OCI-LY7 (cell line): Measurements from ENCODE around the gene GNE. TPM values are rescaled to one million over a fixed set of nuclear protein-coding genes. Genes with fewer than 3 reads are reported as not detected.
"Not testable (repeated sequence)": the region's sequence is repeated elsewhere in the genome, so short reads cannot be mapped to it uniquely, and the experiment has no call there.

Source experiments
- BruUV-seq: library from RNA; stranded (reverse); fragments of 400-500 nt; replicated peaks from 2 replicates; lab custom pipeline; 2021; lab: Mats Ljungman, UMichigan
- CTCF ChIA-PET: fragments of 300-600 bp; sonication (Branson Sonifier 250); formaldehyde crosslinking; loops from one replicate; lab custom pipeline; 2022; ENCODE audit warnings: antibody characterized with exemption; ENCODE audit not compliant: unreplicated experiment; lab: Charles Lee
- POLR2A ChIA-PET: fragments of 300-600 bp; sonication (Branson Sonifier 250); formaldehyde crosslinking; loops from one replicate; lab custom pipeline; 2022; ENCODE audit warnings: antibody characterized with exemption; lab: Charles Lee
- DNase-seq: peaks from one replicate; pipeline ENCODE4 v3.0.0-alpha.2; 2015; ENCODE audit warnings: low spot score
- H2AFZ ChIP-seq: fragments of 200-600 bp; sonication (generic), shearing (Covaris generic); 2 replicates; pipeline ENCODE4 v1.6.1; 2014; ENCODE audit warnings: mild to moderate bottlenecking, antibody characterized with exemption, low read length, moderate library complexity
- H3K27ac ChIP-seq: fragments of 200-600 bp; sonication (generic); 2 replicates; pipeline ENCODE4 v1.5.1; 2014; ENCODE audit warnings: mixed run types, low read depth, mild to moderate bottlenecking, moderate library complexity, low read length, inconsistent platforms; ENCODE audit not compliant: poor library complexity, severe bottlenecking
- H3K36me3 ChIP-seq: fragments of 200-600 bp; sonication (generic); 2 replicates; pipeline ENCODE4 v1.6.1; 2014; ENCODE audit warnings: mild to moderate bottlenecking, antibody characterized with exemption, low read length, moderate library complexity, mixed read lengths; ENCODE audit not compliant: insufficient read depth
- H3K4me1 ChIP-seq: fragments of 200-600 bp; sonication (generic); 2 replicates; pipeline ENCODE4 v1.5.1; 2014; ENCODE audit warnings: mild to moderate bottlenecking, low read length; ENCODE audit not compliant: insufficient read depth, poor library complexity, severe bottlenecking
- H3K4me2 ChIP-seq: fragments of 200-600 bp; sonication (generic); 2 replicates; pipeline ENCODE4 v1.6.1; 2014; ENCODE audit warnings: mild to moderate bottlenecking, low read length
- H3K4me3 ChIP-seq: fragments of 200-600 bp; sonication (generic); 2 replicates; pipeline ENCODE4 v1.5.1; 2014; ENCODE audit warnings: mild to moderate bottlenecking, low read depth, low read length; ENCODE audit not compliant: poor library complexity, severe bottlenecking
- H3K79me2 ChIP-seq: fragments of 200-600 bp; sonication (generic); 2 replicates; pipeline ENCODE4 v1.6.1; 2016; ENCODE audit warnings: low read depth, mild to moderate bottlenecking, low read length, moderate library complexity, mixed read lengths; ENCODE audit not compliant: insufficient read depth
- H3K9me2 ChIP-seq: fragments of 200-600 bp; sonication (generic); 2 replicates; pipeline ENCODE4 v1.6.1; 2016; ENCODE audit warnings: mild to moderate bottlenecking, low read length, mixed read lengths; ENCODE audit not compliant: insufficient read depth
- H3K9me3 ChIP-seq: fragments of 200-600 bp; sonication (generic); 2 replicates; pipeline ENCODE4 v1.6.1; 2014; ENCODE audit warnings: mild to moderate bottlenecking, mixed run types, low read length, mixed read lengths
- H4K20me1 ChIP-seq: fragments of 200-600 bp; sonication (generic); 2 replicates; pipeline ENCODE4 v1.6.1; 2014; ENCODE audit warnings: mild to moderate bottlenecking, antibody characterized with exemption, low read length, moderate library complexity, mixed read lengths; ENCODE audit not compliant: insufficient read depth
- CTCF ChIP-seq: fragments of 200-600 bp; sonication (generic); conservative IDR thresholded peaks from 2 replicates; pipeline ENCODE4 v1.5.1; 2014; ENCODE audit warnings: mild to moderate bottlenecking, antibody characterized with exemption, low read length, moderate library complexity, mixed read lengths
- EZH2phosphoT487 ChIP-seq: fragments of 200-600 bp; sonication (generic); IDR thresholded peaks from 2 replicates; pipeline ENCODE4 v1.6.1; 2018; ENCODE audit warnings: low read depth, borderline replicate concordance, mild to moderate bottlenecking, mixed run types, antibody characterized with exemption, low read length, moderate library complexity, mixed read lengths
- intact Hi-C: fragments of 100-400 bp; cut with micrococcal nuclease; formaldehyde crosslinking; loops from one replicate; pipeline ENCODE4 v1.10.0; 2022; ENCODE audit not compliant: unreplicated experiment
- total RNA-seq, 2 experiments: library from RNA; depleted of rRNA in 1 of 2; stranded (reverse); fragments of >200 nt in 1 of 2; shearing (Covaris generic) in 1 of 2; gene quantifications; 2 replicates each; pipeline ENCODE4 v1.2.3, GENCODE V29; 2014 to 2022

The GNE gene
- total RNA-seq, 2 experiments from 2014 or later: 15.5 to 27.7 TPM

DNA sequence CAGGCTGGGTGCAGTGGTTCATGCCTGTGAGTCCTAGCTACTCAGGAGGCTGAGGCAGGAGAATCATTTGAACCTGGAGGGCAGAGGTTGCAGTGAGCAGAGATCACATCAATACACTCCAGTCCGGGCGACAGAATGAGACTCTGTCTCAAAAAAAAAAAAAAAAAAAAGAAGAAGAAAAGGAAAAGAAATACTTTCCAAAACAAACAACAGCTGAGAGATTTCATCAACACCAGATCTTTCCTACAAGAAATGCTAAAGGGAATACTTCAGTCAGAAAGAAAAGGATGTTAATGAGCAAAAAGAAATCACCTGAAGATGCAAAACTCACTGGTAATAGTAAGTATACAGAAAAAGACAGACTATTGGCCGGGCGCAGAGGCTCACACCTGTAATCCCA lies 80.7 kb downstream of the GNE start:
- BruUV-seq: no TSS peak
- Histone ChIP-seq H3K79me2 (no peaks in the 10 kb centered on the region), H4K20me1 (no peaks in the 10 kb centered on the region)

DNA sequence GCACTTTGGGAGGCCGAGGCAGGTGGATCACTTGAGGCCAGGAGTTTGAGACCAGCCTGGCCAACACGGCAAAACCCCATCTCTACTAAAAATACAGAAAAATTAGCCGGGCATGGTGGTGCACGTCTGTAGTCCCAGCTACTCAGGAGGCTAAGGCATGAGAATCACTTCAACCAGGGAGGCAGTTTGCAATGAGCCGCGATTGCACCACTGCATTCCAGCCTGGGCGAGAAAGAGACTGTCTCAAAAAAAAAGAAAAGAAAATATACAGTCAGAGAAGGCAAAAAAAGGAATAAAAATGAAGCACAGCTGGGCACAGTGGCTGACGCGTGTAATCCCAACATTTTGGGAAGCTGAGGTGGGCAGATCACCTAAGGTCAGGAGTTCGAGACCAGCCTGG lies 81.8 kb downstream of the GNE start:
- H3K36me3 ChIP-seq, POLR2A ChIA-PET, H3K79me2 ChIP-seq, H3K4me2 ChIP-seq, CTCF ChIA-PET, DNase-seq, H2AFZ ChIP-seq, BruUV-seq, H3K4me3 ChIP-seq, H4K20me1 ChIP-seq, H3K4me1 ChIP-seq, intact Hi-C loops, H3K9me3 ChIP-seq, H3K27ac ChIP-seq, H3K9me2 ChIP-seq: not testable (repeated sequence)

More for the DNA sequence above, 80.7 kb downstream of the GNE start:
- CTCF ChIA-PET: no interaction called here
- TF ChIP-seq EZH2phosphoT487 (no peak), CTCF (no peak)
- Histone ChIP-seq H3K9me2 (no peaks in the 10 kb centered on the region), H3K36me3 (no peaks in the 10 kb centered on the region), H3K4me3 (no peak overlapping the region), H3K4me2 (no peak overlapping the region), H2AFZ (no peak overlapping the region), H3K4me1 (no peaks in the 10 kb centered on the region), H3K27ac (no peak overlapping the region), H3K9me3 (no peaks in the 10 kb centered on the region)
- intact Hi-C loops: no loop called here
- POLR2A ChIA-PET: interaction anchor here (0.7 kb wide), 2 partner anchors 171 to 259 kb away, joined by 4 to 6 read pairs; no protein-coding TSS in a partner anchor
- DNase-seq: no peak

GRCh38 chr9:36175209-36175608 lies 83.0 kb downstream of the GNE start:
- H3K9me3 ChIP-seq, H4K20me1 ChIP-seq, H2AFZ ChIP-seq, H3K4me1 ChIP-seq, H3K4me2 ChIP-seq, H3K79me2 ChIP-seq, DNase-seq, BruUV-seq, H3K36me3 ChIP-seq, intact Hi-C loops, H3K4me3 ChIP-seq, H3K9me2 ChIP-seq, CTCF ChIA-PET, H3K27ac ChIP-seq: not testable (repeated sequence)
- POLR2A ChIA-PET: interaction anchor here (0.6 to 1.0 kb wide), 4 partner anchors 14 to 71 kb away, joined by 4 read pairs; partner anchors contain the start of gene CLTA

GRCh38 chr9:36174731-36175130 lies 83.5 kb downstream of the GNE start:
- TF ChIP-seq EZH2phosphoT487 (no peak), CTCF (no peak)
- H3K9me3 ChIP-seq: no peaks in the 10 kb centered on the region
- H3K27ac ChIP-seq: no peak overlapping the region
- no peak overlapping the region for H3K4me3 ChIP-seq
- no peaks in the 10 kb centered on the region for H3K36me3 ChIP-seq
- H3K9me2 ChIP-seq: no peaks in the 10 kb centered on the region
- POLR2A ChIA-PET: interaction anchor here (0.7 kb wide), 1 partner anchor 70 kb away, joined by 4 read pairs; no protein-coding TSS in a partner anchor
- H4K20me1 ChIP-seq: no peaks in the 10 kb centered on the region
- H3K4me1 ChIP-seq: no peaks in the 10 kb centered on the region
- no peak overlapping the region for H3K4me2 ChIP-seq
- intact Hi-C loops: no loop called here
- BruUV-seq: no TSS peak
- no peak overlapping the region for H2AFZ ChIP-seq
- no peak for DNase-seq
- H3K79me2 ChIP-seq: no peaks in the 10 kb centered on the region
- CTCF ChIA-PET: no interaction called here
